SU-DHL-6 (cell line): ENCODE measurements around the gene ZNF10.

ENCODE experiments used
- H2AFZ ChIP-seq: fragments of 200-600 bp; sonication (generic); 2 replicates; pipeline ENCODE4 v1.6.1; 2014; ENCODE audit warnings: low read depth, mild to moderate bottlenecking, moderate library complexity, mixed read lengths, antibody characterized with exemption, low read length; ENCODE audit not compliant: severe bottlenecking
- H3F3A ChIP-seq: fragments of 200-600 bp; shearing (Covaris generic); 2 replicates; pipeline ENCODE4 v1.6.0; 2016; ENCODE audit warnings: antibody characterized with exemption, mild to moderate bottlenecking; ENCODE audit not compliant: insufficient read depth
- H3K27ac ChIP-seq: fragments of 200-600 bp; sonication (generic); 2 replicates; pipeline ENCODE4 v1.5.1; 2016; ENCODE audit warnings: low read depth, mild to moderate bottlenecking, low read length, moderate library complexity, mixed read lengths
- H3K27me3 ChIP-seq: fragments of 200-600 bp; sonication (generic), shearing (Covaris generic); 2 replicates; pipeline ENCODE4 v1.6.0; 2014; ENCODE audit warnings: mild to moderate bottlenecking, low read length
- H3K36me3 ChIP-seq: fragments of 200-600 bp; sonication (generic); 2 replicates; pipeline ENCODE4 v1.6.1; 2014; ENCODE audit warnings: mild to moderate bottlenecking, low read length, mixed read lengths
- H3K4me2 ChIP-seq: fragments of 300-600, 200-600 bp; shearing (Covaris generic), sonication (generic); 2 replicates; pipeline ENCODE4 v1.6.0; 2014; ENCODE audit warnings: low read length, low read depth, mild to moderate bottlenecking; ENCODE audit not compliant: poor library complexity, severe bottlenecking
- H3K4me3 ChIP-seq: fragments of 200-600 bp; sonication (generic); 2 replicates; pipeline ENCODE4 v1.5.1; 2014; ENCODE audit warnings: antibody characterized with exemption, low read length, mild to moderate bottlenecking, mixed read lengths; ENCODE audit not compliant: insufficient read depth, poor library complexity, severe bottlenecking
- H3K79me2 ChIP-seq: fragments of 200-600 bp; sonication (generic); 2 replicates; pipeline ENCODE4 v1.6.1; 2014; ENCODE audit warnings: mild to moderate bottlenecking, low read length, moderate library complexity; ENCODE audit not compliant: insufficient read depth
- H3K9ac ChIP-seq: fragments of 200-600 bp; sonication (generic); 2 replicates; pipeline ENCODE4 v1.7.0; 2014; ENCODE audit warnings: mild to moderate bottlenecking, low read length
- H3K9me2 ChIP-seq: fragments of 200-600 bp; sonication (generic); replicated peaks from 2 replicates; pipeline ENCODE4 v1.6.1; 2014; ENCODE audit warnings: low read length; ENCODE audit not compliant: insufficient read depth
- H3K9me3 ChIP-seq: fragments of 200-600 bp; sonication (generic); 2 replicates; pipeline ENCODE4 v1.6.1; 2014; ENCODE audit warnings: low read length, mixed read lengths; ENCODE audit not compliant: insufficient read depth
- H4K20me1 ChIP-seq: fragments of 200-600 bp; sonication (generic); 2 replicates; pipeline ENCODE4 v1.6.1; 2014; ENCODE audit warnings: low read depth, mild to moderate bottlenecking, antibody characterized with exemption, low read length, moderate library complexity, mixed read lengths
- CTCF ChIP-seq: fragments of 200-600 bp; sonication (generic); IDR thresholded peaks from one replicate; pipeline ENCODE4 v1.5.1; 2017; ENCODE audit warnings: antibody characterized with exemption, mild to moderate bottlenecking, low read length, moderate library complexity; ENCODE audit not compliant: insufficient read depth, poor library complexity, severe bottlenecking
- EZH2phosphoT487 ChIP-seq: fragments of 200-600 bp; sonication (generic), shearing (Covaris generic); conservative IDR thresholded peaks from 2 replicates; pipeline ENCODE4 v1.6.1; 2018; ENCODE audit warnings: mild to moderate bottlenecking, antibody characterized with exemption, low read length, moderate library complexity, mixed read lengths

ZNF10 gene

GRCh38 chr12:133181238-133181959, 51.0 kb downstream of the ZNF10 start, which contains the start of gene ZNF268:
Gene ZNF268, plus strand, starts transcription at chr12:133181495. Its CDS starts 503 bp downstream, at chr12:133181998.
- Histone ChIP-seq H3K36me3 (peaks cover 11% of the 10 kb centered on the region), H2AFZ (peak within 1 kb of the TSS; percentile 90), H3F3A (no peaks in the 10 kb centered on the region), H3K9me2 (no peaks in the 10 kb centered on the region), H3K27ac (no peak within 1 kb of the TSS), H3K9me3 (peaks cover 28% of the 10 kb centered on the region; the same call in 1 of the 2 replicates), H3K79me2 (no peaks in the 10 kb centered on the region), H4K20me1 (no peaks in the 10 kb centered on the region), H3K4me2 (peak within 1 kb of the TSS; percentile 54), H3K4me3 (peak within 1 kb of the TSS; percentile 65), H3K27me3 (no peaks in the 10 kb centered on the region), H3K9ac (peak within 1 kb of the TSS; percentile 54)
- no peak for TF ChIP-seq EZH2phosphoT487
- peak; percentile 70 for TF ChIP-seq CTCF

GRCh38 chr12:133190176-133190575, 59.7 kb downstream of the ZNF10 start:
- Histone ChIP-seq H3K9me2 (no peaks in the 10 kb centered on the region), H3K9ac (no peak overlapping the region), H3K4me3 (no peak overlapping the region), H4K20me1 (no peaks in the 10 kb centered on the region), H3K79me2 (no peaks in the 10 kb centered on the region), H3K27me3 (no peaks in the 10 kb centered on the region), H3K27ac (no peak overlapping the region), H3K9me3 (peaks cover 54% of the 10 kb centered on the region; the same call in 1 of the 2 replicates), H3K36me3 (peaks cover 70% of the 10 kb centered on the region), H2AFZ (no peak overlapping the region), H3F3A (no peaks in the 10 kb centered on the region), H3K4me2 (no peak overlapping the region)
- TF ChIP-seq CTCF (no peak), EZH2phosphoT487 (no peak)

GRCh38 chr12:133192847-133193246, 62.4 kb downstream of the ZNF10 start:
- H3K9me2 ChIP-seq = no peaks in the 10 kb centered on the region
- H3K4me2 ChIP-seq = no peak overlapping the region
- no peaks in the 10 kb centered on the region for H4K20me1 ChIP-seq
- H3K79me2 ChIP-seq = no peaks in the 10 kb centered on the region
- H3K9me3 ChIP-seq = peaks cover 52% of the 10 kb centered on the region; the same call in 1 of the 2 replicates
- no peaks in the 10 kb centered on the region for H3F3A ChIP-seq
- no peak overlapping the region for H3K4me3 ChIP-seq
- no peak overlapping the region for H3K9ac ChIP-seq
- no peaks in the 10 kb centered on the region for H3K27me3 ChIP-seq
- no peak overlapping the region for H3K27ac ChIP-seq
- no peak for TF ChIP-seq EZH2phosphoT487
- H3K36me3 ChIP-seq = peaks cover 67% of the 10 kb centered on the region
- no peak overlapping the region for H2AFZ ChIP-seq

DNA sequence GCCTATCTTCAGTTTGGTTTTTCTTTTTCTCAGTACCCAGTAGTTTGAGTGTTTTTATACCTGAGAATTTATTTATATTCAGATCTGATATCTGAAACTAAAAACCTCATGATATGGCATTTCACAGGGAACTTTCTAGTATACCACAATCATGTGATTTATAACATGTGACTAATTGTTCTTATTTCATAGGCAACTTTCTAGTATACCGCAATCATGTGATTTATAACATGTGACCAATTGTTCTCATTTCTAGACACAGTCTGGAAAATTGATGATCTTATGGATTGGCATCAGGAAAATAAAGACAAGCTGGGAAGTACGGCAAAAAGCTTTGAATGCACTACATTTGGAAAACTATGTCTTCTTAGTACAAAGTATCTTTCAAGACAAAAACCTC, 71.5 kb downstream of the ZNF10 start:
- H3K27me3 ChIP-seq = no peaks in the 10 kb centered on the region
- no peak overlapping the region for H3K4me3 ChIP-seq
- no peaks in the 10 kb centered on the region for H3K79me2 ChIP-seq
- peaks cover 63% of the 10 kb centered on the region for H3K9me3 ChIP-seq
- H3K9ac ChIP-seq = no peak overlapping the region
- H3K27ac ChIP-seq = no peak overlapping the region
- no peaks in the 10 kb centered on the region for H3F3A ChIP-seq
- peaks cover 25% of the 10 kb centered on the region for H3K36me3 ChIP-seq
- H3K9me2 ChIP-seq = no peaks in the 10 kb centered on the region
- no peak overlapping the region for H3K4me2 ChIP-seq
- H2AFZ ChIP-seq = no peak overlapping the region
- H4K20me1 ChIP-seq = no peaks in the 10 kb centered on the region
- TF ChIP-seq EZH2phosphoT487 (no peak), CTCF (no peak)
